Stomach (tissue), 9 donors: ENCODE results near the gene CLDN7. TPM values are rescaled to one million over a fixed set of nuclear protein-coding genes. Genes with fewer than 3 reads are reported as not detected.

Source experiments
- DNase-seq, 2 donors: peaks; one replicate each; pipeline versions ENCODE4 v3.0.0 to v3.0.0-alpha.2; 2013 to 2019
- H3K27ac ChIP-seq, 5 donors: fragments of 200-600 bp in 4 of 5; sonication (generic) in 4 of 5; one replicate each; pipeline ENCODE4 v1.5.1; 2013 to 2019; ENCODE audit warnings: mild to moderate bottlenecking in 1 of 5, moderate library complexity in 1 of 5
- H3K27me3 ChIP-seq, 3 donors: fragments of 200-600 bp; sonication (generic); one replicate each; pipeline ENCODE4 v1.5.1; 2017 to 2019; ENCODE audit warnings: mixed run types in 1 of 3
- H3K36me3 ChIP-seq, 4 donors: fragments of 200-600 bp; sonication (generic); 1 replicate in 3 of 4; 2 replicates in 1 of 4; pipeline ENCODE4 v1.5.1; 2016 to 2019
- H3K4me1 ChIP-seq, 4 donors: fragments of 200-600 bp; sonication (generic); one replicate each; pipeline ENCODE4 v1.5.1; 2016 to 2019
- H3K4me3 ChIP-seq, 4 donors: fragments of 200-600 bp; sonication (generic) in 3 of 4; one replicate each; pipeline ENCODE4 v1.5.1; 2016 to 2019; ENCODE audit warnings: mild to moderate bottlenecking in 1 of 4
- H3K9me3 ChIP-seq, 4 donors: fragments of 200-600 bp; sonication (generic); one replicate each; pipeline ENCODE4 v1.5.1; 2016 to 2019
- CTCF ChIP-seq, 7 experiments: fragments of 450-650 bp in 4 of 7; fragments of 200-600 bp in 3 of 7; sonication (generic) in 3 of 7; IDR thresholded peaks; one replicate each; pipeline ENCODE4 v1.5.1; 2016 to 2019; ENCODE audit warnings: antibody characterized with exemption in 7 of 7, control low read depth in 2 of 7, mild to moderate bottlenecking in 1 of 7
- EP300 ChIP-seq: sonication (generic); formaldehyde crosslinking; IDR thresholded peaks from one replicate; pipeline ENCODE4 v1.6.1; 2017; ENCODE audit warnings: antibody characterized with exemption
- POLR2A ChIP-seq, 4 donors: fragments of 450-650 bp; IDR thresholded peaks; one replicate each; pipeline ENCODE4 v1.6.1; 2016; ENCODE audit warnings: antibody characterized with exemption in 4 of 4, control low read depth in 2 of 4, mild to moderate bottlenecking in 1 of 4, moderate library complexity in 1 of 4
- POLR2AphosphoS5 ChIP-seq, 3 donors: sonication (generic); formaldehyde crosslinking; IDR thresholded peaks; one replicate each; pipeline ENCODE4 v1.6.1; 2016; ENCODE audit warnings: antibody characterized with exemption in 3 of 3
- WGBS, 5 donors: extraction: QIAGEN DNeasy Blood & Tissue Kit in 3 of 5; methylation state at CpG; one replicate each; pipeline versions ENCODE4 v1.1.5 to v1.1.7; 2013 to 2018; 5-methylcytosine and 5-hydroxymethylcytosine counted together
- intact Hi-C: fragments of 100-400 bp; cut with DNase I; formaldehyde crosslinking; loops from one replicate; pipeline ENCODE4 v1.15.1; 2023; ENCODE audit warnings: low total_unique reads
- polyA plus RNA-seq, 3 donors: library from polyadenylated mRNA; stranded (reverse); fragments of 200-250 nt; gene quantifications; one replicate each; pipeline ENCODE4 v1.2.3, GENCODE V29; 2013
- total RNA-seq, 5 donors: library from RNA; depleted of rRNA; stranded (reverse); fragments of >200 nt; gene quantifications; one replicate each; pipeline versions ENCODE4 v1.1.0 to v1.2.3, GENCODE V29; 2014 to 2016
- donor health status: healthy with polysubstance abuse.
- donor health status: Bipolar disorder and iron deficiency.
- donor health status: healthy.

Gene CLDN7
- total and polyA plus RNA-seq, 8 donors = 1.8 to 829 (median 13.7) TPM

- Histone ChIP-seq H3K27ac (no peak overlapping the region), H3K4me1 (peaks cover 4 to 14% (median 11%) of the 10 kb centered on the region in 4 donors), H3K27me3 (no peaks in the 10 kb centered on the region), H3K4me3 (no peak overlapping the region), H3K36me3 (no peaks in the 10 kb centered on the region), H3K9me3 (no peaks in the 10 kb centered on the region)
- intact Hi-C loops = no loop called here
- no peak for TF ChIP-seq POLR2A (IDR thresholded peaks at IDR 0.05)
- TF ChIP-seq POLR2AphosphoS5 (IDR thresholded peaks at IDR 0.05) = no peak
- TF ChIP-seq CTCF (IDR thresholded peaks at IDR 0.05) = no peak
- TF ChIP-seq EP300 = no peak
- no peak for DNase-seq
- 93 to 99% (median 97%) methylated on average over 7 of the region's 7 CpGs for WGBS, 5 donors
Measured at GRCh38 chr17:7304179-7304578, 41.9 kb upstream of the CLDN7 start.

GRCh38 chr17:7296189-7296861 lies 34.0 kb upstream of the CLDN7 start:
- peak overlapping the region in 4 of 5 donors; percentile 0 to 68 (median 51) for H3K27ac ChIP-seq
- no peaks in the 10 kb centered on the region for H3K9me3 ChIP-seq
- peak; percentile 85 to 95 for DNase-seq
- H3K36me3 ChIP-seq = no peaks in the 10 kb centered on the region
- H3K4me1 ChIP-seq = peaks cover 31 to 51% (median 44%) of the 10 kb centered on the region in 4 donors
- TF ChIP-seq EP300 (no peak), POLR2AphosphoS5 (IDR thresholded peaks at IDR 0.05) (peak in 2 of 3 donors; percentile 64 to 76), POLR2A (IDR thresholded peaks at IDR 0.05) (no peak), CTCF (IDR thresholded peaks at IDR 0.05) (peak in 5 of 7 experiments; percentile 84 to 97 (median 94))
- peaks cover 0 to 70% (median 28%) of the 10 kb centered on the region in 3 donors for H3K27me3 ChIP-seq
- intact Hi-C loops = no loop called here
- peak overlapping the region; percentile 2 to 25 (median 14) for H3K4me3 ChIP-seq
- 2 to 8% (median 2%) methylated on average over 31 to 51 of the region's 51 CpGs for whole genome bisulfite sequencing, 5 donors

DNA sequence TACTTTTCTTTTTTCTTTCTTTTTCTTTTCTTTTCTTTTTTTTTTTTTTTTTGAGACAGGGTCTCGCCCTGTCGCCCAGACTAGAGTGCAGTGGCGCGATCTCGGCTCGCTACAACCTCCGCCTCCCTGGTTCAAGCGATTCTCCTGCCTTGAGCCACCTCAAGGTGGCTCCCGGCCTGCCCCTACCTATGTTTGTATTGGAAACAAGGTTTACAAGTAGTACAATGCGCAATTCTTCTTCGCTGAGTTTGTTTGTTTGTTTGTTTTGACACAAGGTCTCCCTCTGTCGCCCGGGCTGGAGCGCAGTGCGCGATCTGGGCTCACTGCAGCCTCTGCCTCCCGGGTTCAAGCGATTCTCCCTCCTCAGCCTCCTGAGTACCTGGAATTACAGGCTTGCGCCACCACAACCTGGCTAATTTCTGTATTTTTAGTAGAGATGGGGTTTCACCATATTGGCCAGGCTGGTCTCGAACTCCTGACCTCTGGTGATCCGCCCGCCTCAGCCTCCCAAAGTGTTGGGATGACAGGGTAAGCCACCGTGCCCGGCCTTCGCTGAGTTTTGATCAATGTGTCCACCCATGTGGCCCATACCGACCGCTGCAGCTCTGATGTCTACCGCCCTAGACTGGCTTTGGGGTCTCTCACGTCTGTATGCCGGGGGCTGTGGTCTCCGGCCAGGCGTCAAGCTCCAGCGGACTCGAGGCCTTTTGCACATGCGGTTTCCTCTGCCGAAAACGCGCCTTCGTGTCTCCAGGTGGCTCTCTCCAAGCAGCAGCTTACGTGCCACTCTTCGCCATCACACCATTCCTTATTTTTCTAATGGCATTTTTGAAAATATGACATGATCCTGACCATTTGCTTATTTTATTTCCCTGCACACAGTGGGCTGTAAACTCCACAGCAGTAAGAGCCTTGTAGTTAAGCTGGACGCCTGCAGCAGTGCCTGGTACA lies 33.2 kb upstream of the CLDN7 start:
- Histone ChIP-seq H3K36me3 (no peaks in the 10 kb centered on the region), H3K27me3 (peaks cover 0 to 78% (median 28%) of the 10 kb centered on the region in 3 donors), H3K4me3 (peak overlapping the region; percentile 32 to 50 (median 34)), H3K4me1 (peaks cover 31 to 51% (median 44%) of the 10 kb centered on the region in 4 donors), H3K9me3 (no peaks in the 10 kb centered on the region), H3K27ac (peak overlapping the region; percentile 26 to 68 (median 57))
- 52 to 65% (median 57%) methylated on average over 42 of the region's 42 CpGs for WGBS, 5 donors
- intact Hi-C loops = no loop called here
- no peak for DNase-seq
- no peak for TF ChIP-seq POLR2A (IDR thresholded peaks at IDR 0.05)
- no peak for TF ChIP-seq EP300
- no peak for TF ChIP-seq CTCF (IDR thresholded peaks at IDR 0.05)
- no peak for TF ChIP-seq POLR2AphosphoS5 (IDR thresholded peaks at IDR 0.05)

DNA sequence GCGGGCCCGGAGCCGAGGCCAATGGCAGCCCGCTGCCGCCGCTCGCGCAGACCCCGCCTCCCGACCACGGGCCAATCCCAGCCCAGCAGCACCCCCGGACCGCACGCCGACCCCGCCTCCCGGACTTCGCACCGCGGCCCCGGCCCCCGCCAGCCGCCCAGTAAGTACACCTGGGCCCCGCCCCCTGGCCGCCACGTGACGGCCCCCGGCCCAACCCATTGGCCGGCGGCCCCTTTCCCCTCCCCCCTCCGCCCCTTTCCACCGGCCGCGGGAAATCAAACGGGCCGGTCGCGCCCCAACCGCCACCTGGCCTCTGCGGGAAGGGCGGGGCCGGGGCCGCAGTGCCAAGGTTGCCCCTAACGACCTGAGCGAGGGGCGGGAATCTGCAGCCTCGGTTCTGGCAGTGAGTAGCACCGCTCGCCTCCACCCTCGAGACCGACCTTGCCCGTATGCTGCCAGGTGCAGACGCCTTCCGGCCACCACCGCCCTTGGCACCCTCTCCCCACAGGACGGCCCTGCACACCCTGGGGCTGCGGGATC lies 32.4 kb upstream of the CLDN7 start, which contains the start of gene YBX2:
TSS of gene YBX2 (minus strand) at position 26 of the 540 bp plus-strand sequence. CDS start 139 bp downstream, outside the sequence.
- DNase-seq = peak; percentile 85 to 94
- 0 to 7% (median 1%) methylated on average over 25 to 53 of the region's 57 CpGs for WGBS, 5 donors
- peak within 1 kb of the TSS; percentile 32 to 50 (median 34) for H3K4me3 ChIP-seq
- peak within 1 kb of the TSS in 4 of 5 donors; percentile 1 to 68 (median 42) for H3K27ac ChIP-seq
- TF ChIP-seq EP300 (no peak), POLR2AphosphoS5 (IDR thresholded peaks at IDR 0.05) (peak in 1 of 3 donors; percentile 39)
- H3K9me3 ChIP-seq = no peaks in the 10 kb centered on the region
- H3K4me1 ChIP-seq = peaks cover 31 to 51% (median 44%) of the 10 kb centered on the region in 4 donors
- peaks cover 0 to 85% (median 28%) of the 10 kb centered on the region in 3 donors for H3K27me3 ChIP-seq
- intact Hi-C loops = no loop called here
- H3K36me3 ChIP-seq = no peaks in the 10 kb centered on the region
